ENCODE data around the gene SGPP2. TPM values are rescaled to one million over a fixed set of nuclear protein-coding genes. Genes with fewer than 3 reads are reported as not detected.

SGPP2 gene
- total and polyA plus RNA-seq, 2 donors (not counting 3 experiments of a cell fraction or from before 2014, with no cell fraction given), result not detected

DNA sequence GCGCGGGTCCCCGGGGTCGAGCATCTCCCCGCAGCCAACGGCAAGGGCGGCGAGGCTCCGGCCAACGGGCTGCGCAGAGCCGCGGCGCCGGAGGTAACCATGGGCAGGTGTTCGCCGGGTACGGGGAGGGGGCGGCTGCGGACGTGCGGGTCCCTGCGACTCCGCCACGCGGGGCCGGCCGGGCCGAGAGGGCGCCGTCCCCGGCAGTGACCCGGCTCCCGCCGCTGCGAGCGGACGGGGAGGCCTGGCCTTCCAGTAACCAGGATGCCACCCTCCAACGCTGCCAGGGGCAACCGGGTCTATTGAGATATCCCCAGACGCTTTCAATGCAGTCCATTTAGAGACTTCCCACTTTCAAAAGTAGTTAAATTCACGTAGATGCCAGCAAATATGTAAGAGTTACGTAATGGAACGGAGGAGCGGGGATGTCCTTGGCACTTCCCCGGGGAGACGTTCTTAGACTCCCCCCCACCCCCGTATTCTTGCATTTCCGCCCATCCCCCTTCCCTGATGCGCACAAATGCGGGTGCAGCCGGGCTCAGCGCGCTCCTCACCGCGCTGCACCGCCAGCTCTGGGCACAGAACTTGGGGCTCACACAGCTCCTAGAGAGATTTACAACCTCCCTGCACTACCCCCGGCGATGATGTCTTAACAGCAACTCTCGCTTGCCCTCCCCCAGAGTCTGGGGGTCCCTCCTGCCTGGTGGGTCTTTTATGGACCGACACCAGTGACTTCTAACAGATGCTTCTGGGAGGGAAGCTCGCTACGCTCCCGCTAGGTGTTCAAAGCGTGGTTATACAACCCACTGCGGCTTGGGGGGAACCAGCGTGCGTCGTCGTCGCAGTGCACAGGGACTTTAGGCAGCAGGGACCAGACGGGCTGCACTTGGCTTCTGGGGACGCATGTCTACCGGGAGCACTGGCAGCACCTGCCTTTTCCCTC is 657 bp downstream of the SGPP2 start:
- POLR2A ChIA-PET, result no interaction called here
- H3K9ac ChIP-seq (replicated peaks; ENCODE audit: extremely low read depth, insufficient read depth, low read length), result no peak overlapping the region
- intact Hi-C loops (cut with micrococcal nuclease), result no loop called here

DNA sequence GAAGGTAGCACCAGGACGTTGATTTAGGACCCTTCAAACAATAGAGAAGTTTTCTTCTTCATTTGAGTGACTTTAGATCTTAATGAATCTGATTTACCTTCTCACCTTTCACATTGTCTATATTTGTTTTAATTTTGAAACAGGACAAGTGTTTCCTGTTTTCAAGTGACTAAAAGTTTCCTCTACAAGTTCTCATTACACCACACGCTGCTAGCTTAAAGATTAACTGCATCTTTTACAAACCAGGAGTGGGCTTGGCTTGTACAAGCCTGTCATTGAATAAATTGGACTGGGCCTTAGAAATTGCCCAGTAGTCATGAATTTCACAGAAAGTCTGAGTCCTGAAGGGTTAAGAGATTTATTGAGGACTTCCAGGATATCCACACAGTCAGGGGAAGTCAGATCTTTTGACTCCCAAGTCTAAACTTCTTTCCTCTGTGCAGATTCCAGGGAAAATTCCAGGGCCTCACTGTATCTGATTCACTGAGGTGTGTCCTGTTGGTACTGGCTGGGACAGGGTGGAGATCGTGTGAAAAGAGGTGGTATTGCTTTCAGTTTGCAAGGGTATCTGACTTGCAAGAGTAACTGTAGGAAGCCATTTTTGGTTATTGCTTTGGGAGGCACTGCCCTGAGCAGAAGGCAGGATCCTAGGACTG is 3.4 kb downstream of the SGPP2 start:
- Histone ChIP-seq H3K27ac (ENCODE audit: insufficient read depth, low read depth, low read length) (no peak overlapping the region), H3K36me3 (ENCODE audit: control insufficient read depth in 2 of 2, extremely low read depth in 1 of 2, insufficient read depth in 2 of 2, low read length in 2 of 2) (no peaks in the 10 kb centered on the region), H3K9ac (replicated peaks; ENCODE audit: extremely low read depth, insufficient read depth, low read length) (no peak overlapping the region), H3K4me1 (ENCODE audit: control insufficient read depth, extremely low read depth, insufficient read depth, low read length) (no peaks in the 10 kb centered on the region), H3K4me3 (replicated peaks in 1 of 3; ENCODE audit: insufficient read depth in 1 of 3, low read depth in 1 of 3, low read length in 3 of 3) (no peak overlapping the region), H2AFZ (ENCODE audit: low read depth, low read length) (no peak overlapping the region), H3K9me1 (replicated peaks; ENCODE audit: control insufficient read depth, extremely low read depth, insufficient read depth, low read length) (no peaks in the 10 kb centered on the region), H3K9me3 (replicated peaks; ENCODE audit: control insufficient read depth, insufficient read depth, low read length) (no peaks in the 10 kb centered on the region), H3K27me3 (ENCODE audit: control insufficient read depth in 2 of 2, insufficient read depth in 2 of 2, low read length in 2 of 2) (peaks cover 22 to 37% of the 10 kb centered on the region in 2 experiments), H4K20me1 (replicated peaks; ENCODE audit: control insufficient read depth, extremely low read depth, insufficient read depth, low read length) (no peaks in the 10 kb centered on the region), H3K4me2 (ENCODE audit: insufficient read depth, low read length) (no peak overlapping the region), H3K79me2 (ENCODE audit: control insufficient read depth, insufficient read depth, low read length) (no peaks in the 10 kb centered on the region)
- TF ChIP-seq, protein P1, sequence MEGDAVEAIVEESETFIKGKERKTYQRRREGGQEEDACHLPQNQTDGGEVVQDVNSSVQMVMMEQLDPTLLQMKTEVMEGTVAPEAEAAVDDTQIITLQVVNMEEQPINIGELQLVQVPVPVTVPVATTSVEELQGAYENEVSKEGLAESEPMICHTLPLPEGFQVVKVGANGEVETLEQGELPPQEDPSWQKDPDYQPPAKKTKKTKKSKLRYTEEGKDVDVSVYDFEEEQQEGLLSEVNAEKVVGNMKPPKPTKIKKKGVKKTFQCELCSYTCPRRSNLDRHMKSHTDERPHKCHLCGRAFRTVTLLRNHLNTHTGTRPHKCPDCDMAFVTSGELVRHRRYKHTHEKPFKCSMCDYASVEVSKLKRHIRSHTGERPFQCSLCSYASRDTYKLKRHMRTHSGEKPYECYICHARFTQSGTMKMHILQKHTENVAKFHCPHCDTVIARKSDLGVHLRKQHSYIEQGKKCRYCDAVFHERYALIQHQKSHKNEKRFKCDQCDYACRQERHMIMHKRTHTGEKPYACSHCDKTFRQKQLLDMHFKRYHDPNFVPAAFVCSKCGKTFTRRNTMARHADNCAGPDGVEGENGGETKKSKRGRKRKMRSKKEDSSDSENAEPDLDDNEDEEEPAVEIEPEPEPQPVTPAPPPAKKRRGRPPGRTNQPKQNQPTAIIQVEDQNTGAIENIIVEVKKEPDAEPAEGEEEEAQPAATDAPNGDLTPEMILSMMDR (IDR thresholded peaks at IDR 0.05; ENCODE audit: extremely low read depth in 1 of 2, insufficient read depth in 1 of 2, low read depth in 1 of 2, low read length in 2 of 2), result no peak
- TF ChIP-seq MAX (IDR thresholded peaks at IDR 0.05; ENCODE audit: insufficient read depth, insufficient read length) (no peak), MYC (IDR thresholded peaks at IDR 0.05; ENCODE audit: low read depth, low read length) (no peak), JUN (IDR thresholded peaks at IDR 0.05; ENCODE audit: borderline replicate concordance, insufficient read depth, insufficient read length, low read depth) (no peak), EZH2 (IDR thresholded peaks at IDR 0.05; ENCODE audit: borderline replicate concordance, low read depth, low read length, severe bottlenecking) (no peak), POLR2AphosphoS5 (IDR thresholded peaks at IDR 0.05; ENCODE audit: insufficient read depth, low read depth, low read length) (no peak), POLR2A (IDR thresholded peaks at IDR 0.05; ENCODE audit: low read depth, low read length) (no peak), FOS (IDR thresholded peaks at IDR 0.05; ENCODE audit: borderline replicate concordance, insufficient read depth, low read length) (no peak), GATA2 (IDR thresholded peaks at IDR 0.05; ENCODE audit: insufficient read depth, insufficient read length, low read depth, low read length) (no peak)
- FAIRE-seq, result no peak
- ChIA-PET CTCF (no interaction called here), POLR2A (no interaction called here)
- no TSS peak for BruUV-seq (replicated peaks)
- DNase-seq (ENCODE audit: low read depth, low spot score), result no peak
- dilution Hi-C loops (cut with MboI; ENCODE audit: extremely low pct_ligation_motif_present, low sequenced_read_pairs) (no loop called here), intact Hi-C loops (cut with micrococcal nuclease) (no loop called here)

More for the DNA sequence above, 657 bp downstream of the SGPP2 start:
- no peak for DNase-seq (ENCODE audit: low read depth, low spot score)
- no peak for FAIRE-seq
- Histone ChIP-seq H3K4me1 (ENCODE audit: control insufficient read depth, extremely low read depth, insufficient read depth, low read length) (no peaks in the 10 kb centered on the region), H4K20me1 (replicated peaks; ENCODE audit: control insufficient read depth, extremely low read depth, insufficient read depth, low read length) (no peaks in the 10 kb centered on the region), H3K9me3 (replicated peaks; ENCODE audit: control insufficient read depth, insufficient read depth, low read length) (no peaks in the 10 kb centered on the region), H3K36me3 (ENCODE audit: control insufficient read depth in 2 of 2, extremely low read depth in 1 of 2, insufficient read depth in 2 of 2, low read length in 2 of 2) (no peaks in the 10 kb centered on the region), H3K79me2 (ENCODE audit: control insufficient read depth, insufficient read depth, low read length) (no peaks in the 10 kb centered on the region), H3K27me3 (ENCODE audit: control insufficient read depth in 2 of 2, insufficient read depth in 2 of 2, low read length in 2 of 2) (peaks cover 28 to 44% of the 10 kb centered on the region in 2 experiments), H3K27ac (ENCODE audit: insufficient read depth, low read depth, low read length) (no peak overlapping the region), H2AFZ (ENCODE audit: low read depth, low read length) (no peak overlapping the region), H3K9me1 (replicated peaks; ENCODE audit: control insufficient read depth, extremely low read depth, insufficient read depth, low read length) (no peaks in the 10 kb centered on the region), H3K4me2 (ENCODE audit: insufficient read depth, low read length) (no peak overlapping the region), H3K4me3 (replicated peaks in 1 of 3; ENCODE audit: insufficient read depth in 1 of 3, low read depth in 1 of 3, low read length in 3 of 3) (no peak overlapping the region)
- dilution Hi-C loops (cut with MboI; ENCODE audit: extremely low pct_ligation_motif_present, low sequenced_read_pairs), result no loop called here
- no peak for TF ChIP-seq GATA2 (IDR thresholded peaks at IDR 0.05; ENCODE audit: insufficient read depth, insufficient read length, low read depth, low read length)
- peak; percentile 12 for TF ChIP-seq EZH2 (IDR thresholded peaks at IDR 0.05; ENCODE audit: borderline replicate concordance, low read depth, low read length, severe bottlenecking)
- CTCF ChIA-PET, result no interaction called here
- no TSS peak for BruUV-seq (replicated peaks)
